ENCODE results near the gene ID3. TPM values are rescaled to one million over a fixed set of nuclear protein-coding genes. Genes with fewer than 3 reads are reported as not detected.

ID3 gene
- total RNA-seq, 1 donor from 2014 or later, result 91.4 TPM

GRCh38 chr1:23522244-23522982, 36.9 kb downstream of the ID3 start:
- Mint-ChIP-seq H3K4me3 (ENCODE audit: unreplicated experiment) (no peak overlapping the region), H3K27me3 (ENCODE audit: low read depth, unreplicated experiment) (peaks cover 19% of the 10 kb centered on the region), H3K4me1 (ENCODE audit: low read depth, unreplicated experiment) (no peaks in the 10 kb centered on the region), H3K36me3 (ENCODE audit: low read depth, unreplicated experiment) (peaks cover 4% of the 10 kb centered on the region), H3K27ac (ENCODE audit: unreplicated experiment) (no peak overlapping the region), H3K9me3 (ENCODE audit: unreplicated experiment) (no peaks in the 10 kb centered on the region)
- H3K4me3 ChIP-seq (ENCODE audit: insufficient read depth, low read depth, low read length), result no peak overlapping the region
- H3K27me3 ChIP-seq (ENCODE audit: insufficient read depth, low read length), result no peaks in the 10 kb centered on the region
- FAIRE-seq, result no peak
- no peak overlapping the region for H3K9ac ChIP-seq (ENCODE audit: low read length)
- no peaks in the 10 kb centered on the region for H3K79me2 ChIP-seq (ENCODE audit: insufficient read depth, low read length)
- no peak for DNase-seq (ENCODE audit: low read depth)
- no peak overlapping the region for H3K27ac ChIP-seq (ENCODE audit: low read depth, low read length)
- H4K20me1 ChIP-seq (ENCODE audit: insufficient read depth, low read length), result no peaks in the 10 kb centered on the region
- TF ChIP-seq, protein P1, sequence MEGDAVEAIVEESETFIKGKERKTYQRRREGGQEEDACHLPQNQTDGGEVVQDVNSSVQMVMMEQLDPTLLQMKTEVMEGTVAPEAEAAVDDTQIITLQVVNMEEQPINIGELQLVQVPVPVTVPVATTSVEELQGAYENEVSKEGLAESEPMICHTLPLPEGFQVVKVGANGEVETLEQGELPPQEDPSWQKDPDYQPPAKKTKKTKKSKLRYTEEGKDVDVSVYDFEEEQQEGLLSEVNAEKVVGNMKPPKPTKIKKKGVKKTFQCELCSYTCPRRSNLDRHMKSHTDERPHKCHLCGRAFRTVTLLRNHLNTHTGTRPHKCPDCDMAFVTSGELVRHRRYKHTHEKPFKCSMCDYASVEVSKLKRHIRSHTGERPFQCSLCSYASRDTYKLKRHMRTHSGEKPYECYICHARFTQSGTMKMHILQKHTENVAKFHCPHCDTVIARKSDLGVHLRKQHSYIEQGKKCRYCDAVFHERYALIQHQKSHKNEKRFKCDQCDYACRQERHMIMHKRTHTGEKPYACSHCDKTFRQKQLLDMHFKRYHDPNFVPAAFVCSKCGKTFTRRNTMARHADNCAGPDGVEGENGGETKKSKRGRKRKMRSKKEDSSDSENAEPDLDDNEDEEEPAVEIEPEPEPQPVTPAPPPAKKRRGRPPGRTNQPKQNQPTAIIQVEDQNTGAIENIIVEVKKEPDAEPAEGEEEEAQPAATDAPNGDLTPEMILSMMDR (IDR thresholded peaks at IDR 0.05; ENCODE audit: insufficient read depth, low read depth, low read length), result no peak
- TF ChIP-seq EZH2 (IDR thresholded peaks at IDR 0.05; ENCODE audit: insufficient read depth, low read length), result no peak
- H3K4me1 ChIP-seq (ENCODE audit: insufficient read depth, low read length), result no peaks in the 10 kb centered on the region
- no peak overlapping the region for H2AFZ ChIP-seq (ENCODE audit: low read depth, low read length)
- H3K9me3 ChIP-seq (ENCODE audit: insufficient read depth, low read depth, low read length), result no peaks in the 10 kb centered on the region
- H3K36me3 ChIP-seq (ENCODE audit: insufficient read depth, low read length), result no peaks in the 10 kb centered on the region
- no peak overlapping the region for H3K4me2 ChIP-seq (ENCODE audit: low read length)

GRCh38 chr1:23521588-23521987, 37.7 kb downstream of the ID3 start:
- Histone ChIP-seq H3K27me3 (ENCODE audit: insufficient read depth, low read length) (no peaks in the 10 kb centered on the region), H3K9me3 (ENCODE audit: insufficient read depth, low read depth, low read length) (no peaks in the 10 kb centered on the region), H3K4me3 (ENCODE audit: insufficient read depth, low read depth, low read length) (no peak overlapping the region), H3K27ac (ENCODE audit: low read depth, low read length) (no peak overlapping the region), H4K20me1 (ENCODE audit: insufficient read depth, low read length) (no peaks in the 10 kb centered on the region), H3K9ac (ENCODE audit: low read length) (no peak overlapping the region), H3K4me1 (ENCODE audit: insufficient read depth, low read length) (no peaks in the 10 kb centered on the region), H3K36me3 (ENCODE audit: insufficient read depth, low read length) (no peaks in the 10 kb centered on the region), H2AFZ (ENCODE audit: low read depth, low read length) (no peak overlapping the region), H3K79me2 (ENCODE audit: insufficient read depth, low read length) (no peaks in the 10 kb centered on the region), H3K4me2 (ENCODE audit: low read length) (no peak overlapping the region)
- Mint-ChIP-seq H3K9me3 (ENCODE audit: unreplicated experiment) (no peaks in the 10 kb centered on the region), H3K27ac (ENCODE audit: unreplicated experiment) (no peak overlapping the region), H3K36me3 (ENCODE audit: low read depth, unreplicated experiment) (peaks cover 4% of the 10 kb centered on the region), H3K4me3 (ENCODE audit: unreplicated experiment) (no peak overlapping the region), H3K4me1 (ENCODE audit: low read depth, unreplicated experiment) (no peaks in the 10 kb centered on the region), H3K27me3 (ENCODE audit: low read depth, unreplicated experiment) (peaks cover 20% of the 10 kb centered on the region)
- no peak for FAIRE-seq
- DNase-seq (ENCODE audit: low read depth), result no peak
- TF ChIP-seq, protein P1 (IDR thresholded peaks at IDR 0.05; ENCODE audit: insufficient read depth, low read depth, low read length), result no peak
- TF ChIP-seq EZH2 (IDR thresholded peaks at IDR 0.05; ENCODE audit: insufficient read depth, low read length), result no peak

GRCh38 chr1:23517581-23517980, 41.7 kb downstream of the ID3 start:
- Histone ChIP-seq H3K4me2 (ENCODE audit: low read length) (no peak overlapping the region), H3K36me3 (ENCODE audit: insufficient read depth, low read length) (no peaks in the 10 kb centered on the region), H3K4me3 (ENCODE audit: insufficient read depth, low read depth, low read length) (no peak overlapping the region), H2AFZ (ENCODE audit: low read depth, low read length) (no peak overlapping the region), H3K9me3 (ENCODE audit: insufficient read depth, low read depth, low read length) (no peaks in the 10 kb centered on the region), H3K4me1 (ENCODE audit: insufficient read depth, low read length) (no peaks in the 10 kb centered on the region), H3K27me3 (ENCODE audit: insufficient read depth, low read length) (no peaks in the 10 kb centered on the region), H3K79me2 (ENCODE audit: insufficient read depth, low read length) (no peaks in the 10 kb centered on the region), H3K9ac (ENCODE audit: low read length) (no peak overlapping the region), H3K27ac (ENCODE audit: low read depth, low read length) (no peak overlapping the region), H4K20me1 (ENCODE audit: insufficient read depth, low read length) (no peaks in the 10 kb centered on the region)
- Mint-ChIP-seq H3K36me3 (ENCODE audit: low read depth, unreplicated experiment) (no peaks in the 10 kb centered on the region), H3K4me3 (ENCODE audit: unreplicated experiment) (no peak overlapping the region), H3K27me3 (ENCODE audit: low read depth, unreplicated experiment) (peaks cover 14% of the 10 kb centered on the region), H3K27ac (ENCODE audit: unreplicated experiment) (no peak overlapping the region), H3K9me3 (ENCODE audit: unreplicated experiment) (no peaks in the 10 kb centered on the region), H3K4me1 (ENCODE audit: low read depth, unreplicated experiment) (no peaks in the 10 kb centered on the region)
- TF ChIP-seq, protein P1 (IDR thresholded peaks at IDR 0.05; ENCODE audit: insufficient read depth, low read depth, low read length), result no peak
- TF ChIP-seq EZH2 (IDR thresholded peaks at IDR 0.05; ENCODE audit: insufficient read depth, low read length), result no peak
- DNase-seq (ENCODE audit: low read depth) (no peak), FAIRE-seq (no peak)

All from astrocyte (in vitro differentiated cells and primary cell).